IMR-90 (cell line): Measurements from ENCODE around the gene RGS17. TPM values are rescaled to one million over a fixed set of nuclear protein-coding genes. Genes with fewer than 3 reads are reported as not detected.

Experiments used
- ATAC-seq: fragments of 200-7000 bp; cut with Tn5 transposase; 2 replicates; pipeline ENCODE4 v1.9.1; 2020; ENCODE audit warnings: low read depth, mild to moderate bottlenecking, moderate library complexity
- BruUV-seq: library from RNA; stranded (reverse); fragments of 400-500 nt; replicated peaks from 2 replicates; lab custom pipeline; 2021; lab: Mats Ljungman, UMichigan
- CTCF ChIA-PET: fragments of 300-600 bp; formaldehyde crosslinking; extraction: SDS; loops from one replicate; lab custom pipeline; 2021; ENCODE audit warnings: antibody characterized with exemption; lab: Yijun Ruan, JAX
- POLR2A ChIA-PET: fragments of 300-600 bp; sonication (Branson Sonifier 250); formaldehyde crosslinking; loops from one replicate; lab custom pipeline; 2022; ENCODE audit warnings: antibody characterized with exemption; ENCODE audit not compliant: unreplicated experiment; lab: Charles Lee
- DNase-seq: peaks from one replicate; pipeline ENCODE4 v3.0.0; 2013
- H2AFZ ChIP-seq: replicated peaks from 2 replicates; pipeline ENCODE3; 2013; ENCODE audit warnings: low read length, mild to moderate bottlenecking; ENCODE audit not compliant: poor library complexity
- H2AK5ac ChIP-seq: 2 replicates; pipeline ENCODE4 v1.6.1; 2013; ENCODE audit warnings: low read depth, low read length, inconsistent platforms
- H2AK9ac ChIP-seq: replicated peaks from 2 replicates; pipeline ENCODE3; 2013; ENCODE audit warnings: mild to moderate bottlenecking, low read depth, low read length, moderate library complexity; ENCODE audit not compliant: poor library complexity
- H2BK120ac ChIP-seq: 2 replicates; pipeline ENCODE4 v1.6.1; 2013; ENCODE audit warnings: low read depth, low read length, inconsistent platforms
- H2BK15ac ChIP-seq: 3 replicates; pipeline ENCODE4 v1.6.1; 2013; ENCODE audit warnings: low read depth, low read length, inconsistent platforms
- H2BK20ac ChIP-seq: 2 replicates; pipeline ENCODE4 v1.6.1; 2013; ENCODE audit warnings: low read depth, mild to moderate bottlenecking, inconsistent platforms, low read length, moderate library complexity
- H2BK5ac ChIP-seq: 2 replicates; pipeline ENCODE4 v1.6.1; 2013; ENCODE audit warnings: mild to moderate bottlenecking, low read depth, low read length, inconsistent platforms; ENCODE audit not compliant: poor library complexity, severe bottlenecking
- H3K14ac ChIP-seq: replicated peaks from 2 replicates; pipeline ENCODE4 v1.6.1; 2013; ENCODE audit warnings: low read depth, low read length, inconsistent platforms
- H3K18ac ChIP-seq: 2 replicates; pipeline ENCODE4 v1.6.1; 2013; ENCODE audit warnings: low read depth, low read length, control low read depth
- H3K23ac ChIP-seq: 2 replicates; pipeline ENCODE4 v1.6.1; 2013; ENCODE audit warnings: low read depth, low read length, inconsistent platforms
- H3K27ac ChIP-seq: 2 replicates; pipeline ENCODE4 v1.5.1; 2013; ENCODE audit warnings: mild to moderate bottlenecking, control low read depth, low read length; ENCODE audit not compliant: insufficient read depth
- H3K27me3 ChIP-seq: 2 replicates; pipeline ENCODE4 v1.6.1; 2013; ENCODE audit warnings: low read length; ENCODE audit not compliant: control insufficient read depth, insufficient read depth
- H3K36me3 ChIP-seq: 2 replicates; pipeline ENCODE4 v1.6.1; 2013; ENCODE audit warnings: low read length, mixed read lengths; ENCODE audit not compliant: control insufficient read depth, insufficient read depth
- H3K4ac ChIP-seq: 2 replicates; pipeline ENCODE4 v1.6.1; 2013; ENCODE audit warnings: low read depth, low read length, inconsistent platforms
- H3K4me1 ChIP-seq: 2 replicates; pipeline ENCODE4 v1.6.1; 2013; ENCODE audit warnings: low read length, mixed read lengths; ENCODE audit not compliant: control insufficient read depth, insufficient read depth
- H3K4me2 ChIP-seq: 2 replicates; pipeline ENCODE4 v1.6.1; 2013; ENCODE audit warnings: low read depth, mild to moderate bottlenecking, control low read depth, low read length, moderate library complexity
- H3K4me3 ChIP-seq: 2 replicates; pipeline ENCODE4 v1.5.1; 2013; ENCODE audit warnings: low read depth, mild to moderate bottlenecking, control low read depth, low read length, moderate library complexity; ENCODE audit not compliant: insufficient read depth
- H3K56ac ChIP-seq: 2 replicates; pipeline ENCODE4 v1.6.1; 2013; ENCODE audit warnings: low read length, inconsistent platforms; ENCODE audit not compliant: insufficient read depth; ENCODE audit errors: extremely low read depth
- H3K79me1 ChIP-seq, 2 experiments: 2 replicates each; pipeline ENCODE4 v1.6.1; 2013; ENCODE audit warnings: low read length in 2 of 2, inconsistent platforms in 1 of 2, low read depth in 1 of 2
- H3K9ac ChIP-seq: 2 replicates; pipeline ENCODE4 v1.6.1; 2013; ENCODE audit warnings: low read depth, low read length, control low read depth
- H3K9me1 ChIP-seq: 2 replicates; pipeline ENCODE4 v1.6.1; 2013; ENCODE audit warnings: low read length, inconsistent platforms; ENCODE audit not compliant: insufficient read depth
- H3K9me3 ChIP-seq: 2 replicates; pipeline ENCODE4 v1.6.1; 2013; ENCODE audit warnings: low read length; ENCODE audit not compliant: control insufficient read depth, insufficient read depth
- H4K20me1 ChIP-seq: 2 replicates; pipeline ENCODE4 v1.6.1; 2013; ENCODE audit warnings: low read length, inconsistent platforms; ENCODE audit not compliant: insufficient read depth
- H4K5ac ChIP-seq: 2 replicates; pipeline ENCODE4 v1.6.1; 2013; ENCODE audit warnings: mild to moderate bottlenecking, low read depth, low read length, control low read depth
- H4K8ac ChIP-seq, 2 experiments: 2 replicates each; pipeline ENCODE4 v1.6.1; 2013; ENCODE audit warnings: low read depth in 2 of 2, low read length in 2 of 2, control low read depth in 1 of 2, inconsistent platforms in 1 of 2
- H4K91ac ChIP-seq: 2 replicates; pipeline ENCODE4 v1.6.1; 2013; ENCODE audit warnings: low read depth, low read length, inconsistent platforms; ENCODE audit not compliant: insufficient read depth
- BHLHE40 ChIP-seq: fragments of 150-350 bp; IDR thresholded peaks from 2 replicates; pipeline ENCODE4 v1.6.1; 2016; ENCODE audit warnings: mild to moderate bottlenecking, low read depth, low read length
- CHD1 ChIP-seq: IDR thresholded peaks from 2 replicates; pipeline ENCODE4 v1.6.1; 2012; ENCODE audit warnings: low read depth, low read length, improper control_type of control experiment
- CTCF ChIP-seq: conservative IDR thresholded peaks from 2 replicates; pipeline ENCODE4 v1.5.1; 2012; ENCODE audit warnings: mild to moderate bottlenecking, low read depth, low read length, improper control_type of control experiment
- ELK1 ChIP-seq: fragments of 150-350 bp; IDR thresholded peaks from 2 replicates; pipeline ENCODE4 v1.6.1; 2016; ENCODE audit warnings: low read depth, mild to moderate bottlenecking, low read length, moderate library complexity, borderline replicate concordance
- MAFK ChIP-seq: IDR thresholded peaks from 2 replicates; pipeline ENCODE4 v1.6.1; 2012; ENCODE audit warnings: low read depth, low read length, improper control_type of control experiment
- MAZ ChIP-seq: IDR thresholded peaks from 2 replicates; pipeline ENCODE4 v1.6.1; 2012; ENCODE audit warnings: low read depth, mild to moderate bottlenecking, low read length, improper control_type of control experiment, moderate library complexity, borderline replicate concordance
- MXI1 ChIP-seq: IDR thresholded peaks from 2 replicates; pipeline ENCODE4 v1.6.1; 2012; ENCODE audit warnings: low read depth, mild to moderate bottlenecking, low read length, moderate library complexity, borderline replicate concordance
- POLR2A ChIP-seq: IDR thresholded peaks from 2 replicates; pipeline ENCODE4 v1.6.1; 2012; ENCODE audit warnings: mild to moderate bottlenecking, low read depth, low read length
- RCOR1 ChIP-seq: IDR thresholded peaks from 2 replicates; pipeline ENCODE4 v1.6.1; 2012; ENCODE audit warnings: mild to moderate bottlenecking, low read length, improper control_type of control experiment; ENCODE audit not compliant: insufficient replicate concordance
- RFX5 ChIP-seq: IDR thresholded peaks from 2 replicates; pipeline ENCODE4 v1.8.0; 2012; ENCODE audit warnings: low read depth, mild to moderate bottlenecking, low read length, moderate library complexity
- SMC3 ChIP-seq: fragments of 150-350 bp; IDR thresholded peaks from 2 replicates; pipeline ENCODE4 v1.6.1; 2016; ENCODE audit warnings: low read depth, mild to moderate bottlenecking, antibody characterized with exemption, low read length, moderate library complexity
- WGBS, 2 experiments: methylation state at CpG; one replicate each; pipeline versions ENCODE4 v1.1.5 to v1.1.7; 2013; ENCODE audit warnings: missing lambda C conversion rate in 2 of 2; ENCODE audit not compliant: insufficient read length in 1 of 2; ENCODE audit errors: extremely low coverage in 2 of 2; 5-methylcytosine and 5-hydroxymethylcytosine counted together
- dilution Hi-C: fragments of 300-500 bp; cut with HindIII; formaldehyde crosslinking; loops from one replicate; pipeline ENCODE4 v1.14.3; 2018; ENCODE audit warnings: low sequenced_read_pairs; ENCODE audit not compliant: unreplicated experiment
- in situ Hi-C: fragments of 300-500 bp; cut with MboI; formaldehyde crosslinking; loops from 3 replicates; pipeline ENCODE4 v1.14.3; 2019; ENCODE audit warnings: low sequenced_read_pairs, inconsistent platforms, mixed read lengths
- intact Hi-C: fragments of 100-400 bp; cut with micrococcal nuclease; formaldehyde crosslinking; loops from 2 replicates; pipeline ENCODE4 v1.10.0; 2022
- polyA plus RNA-seq, 3 experiments: library from polyadenylated mRNA; depleted of rRNA; stranded (reverse); fragments of >200 nt; gene quantifications; 2 replicates each; pipeline ENCODE4 v1.2.3, GENCODE V29; 2012; ENCODE audit warnings: low replicate concordance in 1 of 3
- total RNA-seq: library from RNA; depleted of rRNA; stranded (reverse); fragments of >200 nt; gene quantifications from 2 replicates; pipeline ENCODE4 v1.2.3, GENCODE V29; 2012

The RGS17 gene
- total and polyA plus RNA-seq, 2 of the 4 experiments (the other 2 are of a cell fraction) = 0.75 to 1.4 TPM

- POLR2A ChIA-PET = no interaction called here
- no peak overlapping the region for H2BK15ac ChIP-seq
- WGBS, 2 experiments = no CpG with 5 or more reads among the region's 1 CpG
- no peak overlapping the region for H3K56ac ChIP-seq
- peaks cover 5% of the 10 kb centered on the region; the same call in 1 of the 2 replicates for H3K9me1 ChIP-seq
- no peak overlapping the region for H2AK5ac ChIP-seq
- no peak overlapping the region for H2BK20ac ChIP-seq
- H3K4ac ChIP-seq = 0 out of 2 replicates have a peak overlapping the region, but pooled peaks have one; percentile 10
- no peak overlapping the region for H3K14ac ChIP-seq
- H3K27me3 ChIP-seq = no peaks in the 10 kb centered on the region
- TF ChIP-seq RCOR1 (no peak), MAZ (no peak), CTCF (no peak), RFX5 (no peak), SMC3 (no peak), ELK1 (no peak), POLR2A (no peak), BHLHE40 (no peak), MXI1 (no peak), CHD1 (no peak), MAFK (no peak)
- no peak overlapping the region; the same call in 1 of the 2 replicates for H3K4me2 ChIP-seq
- no peak overlapping the region for H3K18ac ChIP-seq
- peak overlapping the region; percentile 42 for H2BK5ac ChIP-seq
- CTCF ChIA-PET = interaction anchor here (0.6 kb wide), 1 partner anchor 1218 kb away, joined by 3 read pairs; no protein-coding TSS in a partner anchor
- intact Hi-C loops (no loop called here), in situ Hi-C loops (no loop called here), dilution Hi-C loops (no loop called here)
- H2BK120ac ChIP-seq = peak overlapping the region; percentile 19; the same call in 1 of the 2 replicates
- H4K5ac ChIP-seq = no peak overlapping the region
- peak overlapping the region; percentile 59; the same call in 1 of the 2 replicates for H3K23ac ChIP-seq
- no peak overlapping the region for H3K27ac ChIP-seq
- H3K36me3 ChIP-seq = peaks cover 5% of the 10 kb centered on the region; the same call in 1 of the 2 replicates
- H2AFZ ChIP-seq = no peak overlapping the region
- peaks cover 0 to 7% of the 10 kb centered on the region in 2 experiments; a peak in 2 of 4 replicates for H3K79me1 ChIP-seq
- H3K4me3 ChIP-seq = no peak overlapping the region
- H3K9me3 ChIP-seq = no peaks in the 10 kb centered on the region
- 0 out of 4 replicates have a peak overlapping the region, but pooled peaks of 1 of the 2 experiments have one; percentile 21 for H4K8ac ChIP-seq
- no peak overlapping the region for H3K9ac ChIP-seq
- DNase-seq = no peak
- no peak overlapping the region for H4K91ac ChIP-seq
- H2AK9ac ChIP-seq = no peak overlapping the region
- H4K20me1 ChIP-seq = peaks cover 25% of the 10 kb centered on the region
- peaks cover 5% of the 10 kb centered on the region for H3K4me1 ChIP-seq
- ATAC-seq = no peak
- no TSS peak for BruUV-seq
Observed at GRCh38 chr6:152979116-152979515, 152.0 kb downstream of the RGS17 start.
